ENCODE measurements around the gene C2CD2.

Gene C2CD2

GRCh38 chr21:41878831-41879189 is 75.0 kb downstream of the C2CD2 start:
- H3K27ac Mint-ChIP-seq: no peak overlapping the region
- peak; percentile 80 for DNase-seq
- H3K27me3 Mint-ChIP-seq (ENCODE audit: low read depth, poor library complexity): peaks cover 4% of the 10 kb centered on the region
- H3K36me3 Mint-ChIP-seq (ENCODE audit: low read depth): no peaks in the 10 kb centered on the region
- peak overlapping the region; percentile 64 for H3K4me3 Mint-ChIP-seq
- no peaks in the 10 kb centered on the region for H3K9me3 Mint-ChIP-seq
- TF ChIP-seq CTCF (IDR thresholded peaks at IDR 0.05): no peak
- H3K4me1 Mint-ChIP-seq: peaks cover 37% of the 10 kb centered on the region

GRCh38 chr21:41877901-41878830 is 75.7 kb downstream of the C2CD2 start:
- Mint-ChIP-seq H3K9me3 (no peaks in the 10 kb centered on the region), H3K27me3 (ENCODE audit: low read depth, poor library complexity) (peaks cover 4% of the 10 kb centered on the region), H3K27ac (peak overlapping the region; percentile 42), H3K4me3 (peak overlapping the region; percentile 83), H3K36me3 (ENCODE audit: low read depth) (no peaks in the 10 kb centered on the region), H3K4me1 (peaks cover 36% of the 10 kb centered on the region)
- DNase-seq: no peak
- no peak for TF ChIP-seq CTCF (IDR thresholded peaks at IDR 0.05)

GRCh38 chr21:41876928-41877652 is 76.7 kb downstream of the C2CD2 start:
- Mint-ChIP-seq H3K27ac (no peak overlapping the region), H3K27me3 (ENCODE audit: low read depth, poor library complexity) (peaks cover 4% of the 10 kb centered on the region), H3K9me3 (no peaks in the 10 kb centered on the region), H3K4me1 (peaks cover 43% of the 10 kb centered on the region), H3K4me3 (peak overlapping the region; percentile 83), H3K36me3 (ENCODE audit: low read depth) (no peaks in the 10 kb centered on the region)
- DNase-seq: no peak
- no peak for TF ChIP-seq CTCF (IDR thresholded peaks at IDR 0.05)

GRCh38 chr21:41876396-41876795 is 77.4 kb downstream of the C2CD2 start:
- DNase-seq: no peak
- Mint-ChIP-seq H3K9me3 (no peaks in the 10 kb centered on the region), H3K4me1 (peaks cover 49% of the 10 kb centered on the region), H3K27me3 (ENCODE audit: low read depth, poor library complexity) (peaks cover 4% of the 10 kb centered on the region), H3K27ac (no peak overlapping the region), H3K36me3 (ENCODE audit: low read depth) (no peaks in the 10 kb centered on the region), H3K4me3 (no peak overlapping the region)
- TF ChIP-seq CTCF (IDR thresholded peaks at IDR 0.05): no peak

- Mint-ChIP-seq H3K4me3 (no peak overlapping the region), H3K9me3 (no peaks in the 10 kb centered on the region), H3K4me1 (peaks cover 58% of the 10 kb centered on the region), H3K36me3 (ENCODE audit: low read depth) (no peaks in the 10 kb centered on the region), H3K27ac (no peak overlapping the region), H3K27me3 (ENCODE audit: low read depth, poor library complexity) (peaks cover 4% of the 10 kb centered on the region)
- no peak for DNase-seq
- TF ChIP-seq CTCF (IDR thresholded peaks at IDR 0.05): no peak
These were observed 78.7 kb downstream of the C2CD2 start for GRCh38 chr21:41875086-41875485.
